DMS79 treated with DMSO at 0.1 percent for 48 hours (cell line): Measurements from ENCODE around the gene GSTP1.

Experiments
- DNase-seq: peaks from one replicate; lab custom pipeline; 2025; lab: John Stamatoyannopoulos, UW

Gene GSTP1

GRCh38 chr11:67630228-67630942, 46.8 kb downstream of the GSTP1 start:
- peak; percentile 92 for DNase-seq

DNA sequence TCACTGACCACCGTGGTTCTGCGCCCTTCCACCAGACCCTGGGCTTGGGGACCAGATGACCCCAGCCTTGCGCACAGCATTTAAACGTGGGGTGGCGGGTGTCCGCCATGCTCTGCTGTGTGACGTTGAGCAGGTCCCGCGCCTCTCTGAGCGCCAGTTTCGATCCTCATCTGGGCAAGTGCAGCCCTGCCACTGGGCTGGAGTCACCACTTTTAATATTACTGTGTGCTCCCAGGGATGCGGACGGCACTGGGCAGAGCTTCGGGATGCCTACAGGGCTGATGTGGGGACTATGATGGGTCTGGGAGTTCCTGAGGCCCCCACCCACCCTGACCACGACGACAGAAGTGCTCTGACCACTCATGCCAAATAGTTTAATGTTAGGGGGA, 47.3 kb downstream of the GSTP1 start:
- no peak for DNase-seq

- DNase-seq, result no peak
Measured at GRCh38 chr11:67631411-67631810, 47.8 kb downstream of the GSTP1 start.

DNA sequence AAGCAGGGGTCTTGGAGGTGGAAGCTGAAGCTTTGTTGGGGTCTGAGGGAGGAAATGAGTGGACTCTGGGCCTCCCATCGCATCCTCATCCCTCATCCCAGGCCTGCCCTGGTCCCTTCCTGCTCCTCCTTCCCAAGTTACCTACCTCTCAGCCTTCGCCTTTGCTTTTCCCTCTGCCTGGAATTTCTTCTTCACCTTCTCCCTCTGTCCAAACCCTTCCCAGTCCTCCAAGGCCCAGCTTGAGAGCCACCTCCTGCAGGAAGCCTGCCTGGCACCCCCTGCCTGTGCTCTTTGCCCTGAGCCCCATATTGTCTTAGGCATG, 48.2 kb downstream of the GSTP1 start:
- no peak for DNase-seq

- peak; percentile 19 for DNase-seq
Measured at GRCh38 chr11:67632175-67632981, 48.8 kb downstream of the GSTP1 start.

DNA sequence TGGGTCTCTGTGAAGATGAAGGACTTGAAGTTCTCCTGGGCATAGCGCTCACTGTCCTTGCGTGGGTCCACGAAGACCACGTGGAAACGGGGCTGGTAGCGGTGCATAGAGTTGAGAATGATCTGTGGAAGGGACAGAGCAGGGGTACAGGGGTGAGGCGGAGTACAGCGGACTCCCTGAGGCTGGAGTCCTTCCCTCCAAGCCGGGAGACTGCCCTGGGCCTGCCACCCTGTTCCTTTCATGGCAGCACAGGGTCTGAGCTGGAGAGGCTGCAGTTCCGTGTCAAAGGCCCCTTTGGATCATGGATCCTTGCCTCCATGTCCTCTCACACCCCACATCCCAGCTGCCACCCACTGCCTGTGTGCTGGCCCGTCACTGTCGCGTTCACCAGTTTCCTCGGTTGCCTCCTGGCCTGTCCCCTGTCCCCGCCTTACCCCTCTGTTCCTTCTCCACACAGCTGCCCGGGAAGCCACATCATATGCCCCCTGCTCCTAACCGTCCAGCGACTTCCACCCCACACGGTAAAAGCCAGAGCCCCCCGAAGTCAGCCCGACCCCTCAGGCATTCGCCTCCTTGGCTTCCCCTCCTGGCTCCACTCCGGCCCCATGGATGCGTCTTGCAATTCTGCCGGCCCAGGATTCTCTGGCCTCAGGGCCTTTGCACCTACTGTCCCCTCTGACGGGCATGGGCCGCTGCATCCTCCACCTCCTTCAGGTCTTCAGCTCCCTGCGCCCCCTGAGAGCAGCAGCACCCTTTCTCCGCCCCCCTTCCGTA, 49.6 kb downstream of the GSTP1 start:
- DNase-seq, result no peak

GRCh38 chr11:67633758-67634365, 50.2 kb downstream of the GSTP1 start:
- DNase-seq, result no peak

DNA sequence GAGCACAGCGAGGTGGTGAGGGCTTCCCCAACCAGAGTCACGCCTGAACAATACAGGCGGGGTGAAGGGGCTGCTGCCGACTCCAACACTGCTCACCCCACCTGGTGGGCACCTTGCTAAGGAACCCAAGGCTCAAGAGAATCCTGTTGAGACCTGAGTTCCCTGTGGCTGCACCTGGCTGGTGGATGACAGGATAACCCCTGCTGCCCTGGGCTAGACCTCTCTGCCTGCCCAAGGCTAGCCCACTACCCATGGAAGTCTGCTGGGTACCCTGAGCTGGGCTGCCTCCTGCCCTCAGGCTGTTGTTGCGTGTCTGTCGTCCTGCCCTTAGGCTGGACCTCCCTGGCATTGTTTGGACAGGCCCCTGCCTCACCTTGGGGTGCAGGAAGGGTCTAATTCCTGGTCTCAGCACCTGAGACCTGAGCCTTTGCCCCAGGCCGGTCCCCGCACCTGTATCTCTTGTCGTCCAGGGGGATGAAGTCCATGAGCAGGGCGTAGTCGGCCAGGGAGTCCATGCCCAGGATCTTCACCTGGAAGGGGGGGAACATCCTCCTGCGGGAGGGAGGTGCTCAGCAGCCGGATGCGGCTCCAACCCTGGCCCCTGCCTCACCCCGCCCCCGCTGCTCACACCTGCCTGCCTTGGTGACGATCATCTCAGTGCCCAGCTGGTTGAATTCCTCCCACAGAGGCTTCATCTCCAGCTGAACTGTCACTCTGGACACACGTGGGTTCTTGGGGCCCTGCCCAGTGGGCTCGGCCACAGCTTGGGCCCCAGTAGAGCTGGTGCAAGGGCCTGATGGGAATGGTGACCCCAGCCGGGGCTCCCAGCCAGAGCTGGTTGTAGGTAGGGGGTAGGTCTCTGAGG, 51.0 kb downstream of the GSTP1 start:
- no peak for DNase-seq

GRCh38 chr11:67635231-67635521, 51.6 kb downstream of the GSTP1 start:
- no peak for DNase-seq
